MCF 10A (cell line): ENCODE data around the gene IRF2. TPM values are rescaled to one million over a fixed set of nuclear protein-coding genes. Genes with fewer than 3 reads are reported as not detected.

Experiments used
- BruUV-seq: library from RNA; stranded (reverse); fragments of 400-500 nt; replicated peaks from 2 replicates; lab custom pipeline; 2021; lab: Mats Ljungman, UMichigan
- CTCF ChIA-PET: fragments of 300-600 bp; sonication (Branson Sonifier 250); formaldehyde crosslinking; extraction: SDS; loops from one replicate; lab custom pipeline; 2021; ENCODE audit warnings: antibody characterized with exemption, inconsistent platforms; lab: Yijun Ruan, JAX
- POLR2A ChIA-PET: fragments of 300-600, 350-650 bp; sonication (Branson Sonifier 250); formaldehyde crosslinking; extraction: SDS; loops from one replicate; lab custom pipeline; 2020; ENCODE audit warnings: antibody characterized with exemption, inconsistent platforms; lab: Yijun Ruan, JAX
- DNase-seq: peaks from one replicate; pipeline ENCODE4 v3.0.0-alpha.2; 2018; ENCODE audit not compliant: unreplicated experiment
- H3K27ac Mint-ChIP-seq: one replicate; pipeline ENCODE4 v1.8.0; 2022; ENCODE audit warnings: mild to moderate bottlenecking, low read depth, mixed read lengths; ENCODE audit not compliant: unreplicated experiment
- H3K27me3 Mint-ChIP-seq: one replicate; pipeline ENCODE4 v1.8.0; 2022; ENCODE audit warnings: mixed read lengths; ENCODE audit not compliant: insufficient read depth, unreplicated experiment
- H3K36me3 Mint-ChIP-seq: one replicate; pipeline ENCODE4 v1.8.0; 2022; ENCODE audit warnings: mild to moderate bottlenecking, moderate library complexity, mixed read lengths; ENCODE audit not compliant: insufficient read depth, unreplicated experiment
- H3K4me1 Mint-ChIP-seq: one replicate; pipeline ENCODE4 v1.8.0; 2022; ENCODE audit warnings: mixed read lengths; ENCODE audit not compliant: insufficient read depth, unreplicated experiment
- H3K4me3 Mint-ChIP-seq: one replicate; pipeline ENCODE4 v1.8.0; 2022; ENCODE audit warnings: mild to moderate bottlenecking, moderate library complexity, mixed read lengths; ENCODE audit not compliant: unreplicated experiment
- H3K9me3 Mint-ChIP-seq: one replicate; pipeline ENCODE4 v1.8.0; 2022; ENCODE audit warnings: mixed read lengths; ENCODE audit not compliant: unreplicated experiment
- CTCF ChIP-seq: fragments of 200-600 bp; IDR thresholded peaks from one replicate; pipeline ENCODE4 v1.8.0; 2022; ENCODE audit warnings: antibody characterized with exemption, mild to moderate bottlenecking; ENCODE audit not compliant: unreplicated experiment
- intact Hi-C: fragments of 100-400 bp; cut with micrococcal nuclease; formaldehyde crosslinking; loops from 2 replicates; pipeline ENCODE4 v1.14.1; 2022
- total RNA-seq: library from RNA; stranded (reverse); gene quantifications from 2 replicates; pipeline ENCODE4 v1.2.3, GENCODE V29; 2022

Gene IRF2
- total RNA-seq, 1 experiment from 2014 or later = 20.8 TPM

- Mint-ChIP-seq H3K4me1 (no peaks in the 10 kb centered on the region), H3K27ac (no peak overlapping the region), H3K36me3 (peaks cover 6% of the 10 kb centered on the region), H3K4me3 (no peak overlapping the region), H3K27me3 (no peaks in the 10 kb centered on the region), H3K9me3 (peaks cover 3% of the 10 kb centered on the region)
- no peak for TF ChIP-seq CTCF
- CTCF ChIA-PET = interaction anchor here (1.6 to 2.7 kb wide), 2 partner anchors 39 to 250 kb away, joined by 7 to 8 read pairs; partner anchors contain the start of gene IRF2
- intact Hi-C loops = loop anchor here (2.0 kb wide), 1 partner anchor 71 kb away; no protein-coding TSS in a partner anchor
- POLR2A ChIA-PET = interaction anchor here (0.7 to 4.7 kb wide), 8 partner anchors 11 to 311 kb away, joined by 3 to 38 read pairs (median 6); partner anchors contain the start of gene IRF2
- no peak for DNase-seq
- BruUV-seq = no TSS peak
Measured at GRCh38 chr4:184513802-184514120, 39.4 kb upstream of the IRF2 start.

GRCh38 chr4:184511156-184511555, 36.8 kb upstream of the IRF2 start:
- Mint-ChIP-seq H3K4me1 (no peaks in the 10 kb centered on the region), H3K9me3 (no peaks in the 10 kb centered on the region), H3K27me3 (no peaks in the 10 kb centered on the region), H3K27ac (no peak overlapping the region), H3K36me3 (peaks cover 6% of the 10 kb centered on the region), H3K4me3 (no peak overlapping the region)
- no peak for TF ChIP-seq CTCF
- DNase-seq = no peak
- intact Hi-C loops = no loop called here
- POLR2A ChIA-PET = interaction anchor here (4.7 kb wide), 1 partner anchor 36 kb away, joined by 38 read pairs; the partner anchor contains the start of gene IRF2
- no TSS peak for BruUV-seq
- CTCF ChIA-PET = no interaction called here

- TF ChIP-seq CTCF = no peak
- Mint-ChIP-seq H3K36me3 (peaks cover 6% of the 10 kb centered on the region), H3K4me1 (no peaks in the 10 kb centered on the region), H3K4me3 (no peak overlapping the region), H3K9me3 (no peaks in the 10 kb centered on the region), H3K27ac (no peak overlapping the region), H3K27me3 (no peaks in the 10 kb centered on the region)
- BruUV-seq = no TSS peak
- DNase-seq = no peak
- intact Hi-C loops = no loop called here
- ChIA-PET POLR2A (interaction anchor here (0.6 to 1.3 kb wide), 2 partner anchors 11 to 22 kb away, joined by 3 to 6 read pairs; no protein-coding TSS in a partner anchor), CTCF (no interaction called here)
Measured at GRCh38 chr4:184510401-184510800, 36.1 kb upstream of the IRF2 start.

- peaks cover 8% of the 10 kb centered on the region for H3K4me1 Mint-ChIP-seq
- no peak for TF ChIP-seq CTCF
- ChIA-PET CTCF (no interaction called here), POLR2A (no interaction called here)
- peaks cover 6% of the 10 kb centered on the region for H3K36me3 Mint-ChIP-seq
- H3K4me3 Mint-ChIP-seq = no peak overlapping the region
- intact Hi-C loops = no loop called here
- no peaks in the 10 kb centered on the region for H3K9me3 Mint-ChIP-seq
- peak; percentile 13 for DNase-seq
- H3K27ac Mint-ChIP-seq = no peak overlapping the region
- no TSS peak for BruUV-seq
- H3K27me3 Mint-ChIP-seq = no peaks in the 10 kb centered on the region
Measured at GRCh38 chr4:184506527-184507121, 32.3 kb upstream of the IRF2 start.
